GM23248 (cell line): ENCODE data around the gene HBP1. TPM values are rescaled to one million over a fixed set of nuclear protein-coding genes. Genes with fewer than 3 reads are reported as not detected.
"Not testable (repeated sequence)": the region's sequence is repeated elsewhere in the genome, so short reads cannot be mapped to it uniquely, and the experiment has no call there.

ENCODE experiments used
- DNase-seq: peaks from one replicate; pipeline ENCODE4 v3.0.0-alpha.2; 2015
- H2AFZ ChIP-seq: fragments of 200-600 bp; sonication (generic); 2 replicates; pipeline ENCODE4 v1.6.1; 2016; ENCODE audit warnings: antibody characterized with exemption
- H3F3A ChIP-seq: fragments of 200-600 bp; sonication (generic); 2 replicates; pipeline ENCODE4 v1.6.1; 2016; ENCODE audit warnings: mild to moderate bottlenecking, antibody characterized with exemption, mixed run types; ENCODE audit not compliant: insufficient read depth
- H3K27ac ChIP-seq: fragments of 200-600 bp; sonication (generic); 2 replicates; pipeline ENCODE4 v1.5.1; 2016; ENCODE audit warnings: mild to moderate bottlenecking
- H3K27me3 ChIP-seq: fragments of 200-600 bp; sonication (generic); replicated peaks from 2 replicates; pipeline ENCODE4 v1.6.1; 2016; ENCODE audit warnings: mild to moderate bottlenecking; ENCODE audit not compliant: insufficient read depth
- H3K36me3 ChIP-seq: fragments of 200-600 bp; sonication (generic); 2 replicates; pipeline ENCODE4 v1.6.1; 2016; ENCODE audit warnings: low read depth, mild to moderate bottlenecking
- H3K4me1 ChIP-seq: fragments of 200-600 bp; sonication (generic); 2 replicates; pipeline ENCODE4 v1.6.1; 2016; ENCODE audit warnings: mild to moderate bottlenecking; ENCODE audit not compliant: insufficient read depth
- H3K4me2 ChIP-seq: fragments of 200-600 bp; sonication (generic); one replicate; pipeline ENCODE4 v1.6.1; 2016; ENCODE audit warnings: mild to moderate bottlenecking; ENCODE audit not compliant: unreplicated experiment
- H3K4me3 ChIP-seq: fragments of 200-600 bp; sonication (generic); 2 replicates; pipeline ENCODE4 v1.5.1; 2016; ENCODE audit warnings: mild to moderate bottlenecking
- H3K79me2 ChIP-seq: fragments of 200-600 bp; sonication (generic); 2 replicates; pipeline ENCODE4 v1.6.1; 2016; ENCODE audit warnings: mild to moderate bottlenecking; ENCODE audit not compliant: insufficient read depth
- H3K9ac ChIP-seq: fragments of 200-600 bp; sonication (generic); 2 replicates; pipeline ENCODE4 v1.6.1; 2016; ENCODE audit warnings: mild to moderate bottlenecking
- H3K9me2 ChIP-seq: fragments of 200-600 bp; sonication (generic); 2 replicates; pipeline ENCODE4 v1.6.1; 2016; ENCODE audit warnings: mixed run types, mild to moderate bottlenecking, moderate library complexity; ENCODE audit not compliant: insufficient read depth
- H3K9me3 ChIP-seq: fragments of 200-600 bp; sonication (generic); one replicate; pipeline ENCODE4 v1.6.1; 2017; ENCODE audit warnings: low read depth
- H4K20me1 ChIP-seq: fragments of 200-600 bp; sonication (generic); 2 replicates; pipeline ENCODE4 v1.6.0; 2016; ENCODE audit not compliant: insufficient read depth
- EZH2 ChIP-seq: fragments of 200-600 bp; sonication (generic); IDR thresholded peaks from 2 replicates; pipeline ENCODE4 v1.6.1; 2018; ENCODE audit warnings: antibody characterized with exemption, mild to moderate bottlenecking; ENCODE audit not compliant: insufficient read depth, poor library complexity, severe bottlenecking
- EZH2phosphoT487 ChIP-seq: fragments of 200-600 bp; sonication (generic); IDR thresholded peaks from 2 replicates; pipeline ENCODE4 v1.6.1; 2018; ENCODE audit warnings: antibody characterized with exemption, moderate library complexity, mild to moderate bottlenecking, low read depth; ENCODE audit not compliant: insufficient read depth
- WGBS, 2 experiments: methylation state at CpG; one replicate each; pipeline ENCODE4 v1.1.6; 2015 to 2017; ENCODE audit warnings: low lambda C conversion rate in 2 of 2, low coverage in 1 of 2; ENCODE audit errors: missing lambda C conversion rate in 2 of 2; 5-methylcytosine and 5-hydroxymethylcytosine counted together
- in situ Hi-C: fragments of 300-500 bp; cut with MboI; formaldehyde crosslinking; loops from 2 replicates; pipeline ENCODE4 v1.15.0; 2020
- polyA plus RNA-seq: library from polyadenylated mRNA; unstranded; fragments of >200 nt; fragmentation: Nextera tagmentation; extraction: Ambion mirVana; gene quantifications from 2 replicates; pipeline ENCODE4 v1.2.1, GENCODE V29; 2016
- total RNA-seq: library from RNA; depleted of rRNA; stranded (reverse); fragments of >200 nt; shearing (Covaris generic); gene quantifications from 2 replicates; pipeline ENCODE4 v1.2.3, GENCODE V29; 2014; rRNA removed

The HBP1 gene
- total and polyA plus RNA-seq, 2 experiments from 2014 or later, result 75.6 to 87.5 TPM

GRCh38 chr7:107244613-107245012 lies 75.8 kb downstream of the HBP1 start:
- H3K36me3 ChIP-seq, result peaks cover 8% of the 10 kb centered on the region; the same call in 1 of the 2 replicates

GRCh38 chr7:107246836-107247235 lies 78.0 kb downstream of the HBP1 start:
- H3K36me3 ChIP-seq, H3K4me3 ChIP-seq, in situ Hi-C loops, H3K4me2 ChIP-seq, H4K20me1 ChIP-seq, H2AFZ ChIP-seq, H3K9me3 ChIP-seq, DNase-seq, H3K27ac ChIP-seq, H3K9me2 ChIP-seq, H3K9ac ChIP-seq, H3F3A ChIP-seq, H3K27me3 ChIP-seq, H3K79me2 ChIP-seq, H3K4me1 ChIP-seq: not testable (repeated sequence)
- WGBS, 2 experiments, result 94 to 95% methylated on average over 3 of the region's 3 CpGs

More at GRCh38 chr7:107244613-107245012, 75.8 kb downstream of the HBP1 start:
- H3K27me3 ChIP-seq, result no peaks in the 10 kb centered on the region
- H4K20me1 ChIP-seq, result no peaks in the 10 kb centered on the region
- no peaks in the 10 kb centered on the region for H3K79me2 ChIP-seq
- TF ChIP-seq EZH2phosphoT487 (no peak), EZH2 (no peak)
- no peaks in the 10 kb centered on the region for H3F3A ChIP-seq
- H2AFZ ChIP-seq, result no peak overlapping the region
- H3K9me2 ChIP-seq, result no peaks in the 10 kb centered on the region
- H3K4me2 ChIP-seq, result no peak overlapping the region
- H3K4me1 ChIP-seq, result no peaks in the 10 kb centered on the region
- no peak overlapping the region for H3K27ac ChIP-seq
- H3K9me3 ChIP-seq, result no peaks in the 10 kb centered on the region
- in situ Hi-C loops, result no loop called here
- 87 to 93% methylated on average over 2 of the region's 2 CpGs for WGBS, 2 experiments
- no peak overlapping the region for H3K9ac ChIP-seq
- no peak overlapping the region for H3K4me3 ChIP-seq
- DNase-seq, result no peak

GRCh38 chr7:107248551-107249316 lies 79.9 kb downstream of the HBP1 start:
- 96 to 97% methylated on average over 5 of the region's 5 CpGs for WGBS, 2 experiments
- no peak for DNase-seq
- H3K36me3 ChIP-seq, result peaks cover 4% of the 10 kb centered on the region; the same call in 1 of the 2 replicates
- in situ Hi-C loops, result no loop called here
- TF ChIP-seq EZH2 (no peak), EZH2phosphoT487 (no peak)
- H3K9ac ChIP-seq, result no peak overlapping the region
- no peaks in the 10 kb centered on the region for H3K27me3 ChIP-seq
- H3K4me3 ChIP-seq, result no peak overlapping the region
- no peaks in the 10 kb centered on the region for H3K79me2 ChIP-seq
- no peak overlapping the region for H3K4me2 ChIP-seq
- no peak overlapping the region for H3K27ac ChIP-seq
- no peaks in the 10 kb centered on the region for H4K20me1 ChIP-seq
- no peaks in the 10 kb centered on the region for H3K9me3 ChIP-seq
- no peaks in the 10 kb centered on the region for H3K9me2 ChIP-seq
- no peaks in the 10 kb centered on the region for H3F3A ChIP-seq
- no peaks in the 10 kb centered on the region for H3K4me1 ChIP-seq
- H2AFZ ChIP-seq, result no peak overlapping the region

GRCh38 chr7:107251963-107252362 lies 83.2 kb downstream of the HBP1 start:
- in situ Hi-C loops, result no loop called here
- Histone ChIP-seq H3K27ac (no peak overlapping the region), H2AFZ (no peak overlapping the region), H3K27me3 (no peaks in the 10 kb centered on the region), H3K36me3 (0 out of 2 replicates have a peak, but pooled peaks cover 3% of the 10 kb centered on the region), H3K9me3 (no peaks in the 10 kb centered on the region), H3K4me2 (no peak overlapping the region), H3F3A (no peaks in the 10 kb centered on the region), H3K79me2 (no peaks in the 10 kb centered on the region), H3K9ac (no peak overlapping the region), H3K4me1 (no peaks in the 10 kb centered on the region), H3K9me2 (no peaks in the 10 kb centered on the region), H3K4me3 (no peak overlapping the region), H4K20me1 (no peaks in the 10 kb centered on the region)
- DNase-seq, result no peak
- WGBS, 2 experiments, result 95 to 98% methylated on average over 3 of the region's 3 CpGs
- TF ChIP-seq EZH2 (no peak), EZH2phosphoT487 (no peak)

Other genes starting within 250 kb of the HBP1 start
- 1.0 and 3.2 TPM in 2 replicates for gene PRKAR2B, start 124.3 kb upstream of the HBP1 start, total RNA-seq
- 0.81 and 0.89 TPM in 2 replicates for gene PRKAR2B, start 124.3 kb upstream of the HBP1 start, polyA plus RNA-seq